ENCODE results near the gene MAN1A1. TPM values are rescaled to one million over a fixed set of nuclear protein-coding genes. Genes with fewer than 3 reads are reported as not detected.

Gene MAN1A1
- total RNA-seq = 4.5 and 17.4 TPM in 2 replicates

GRCh38 chr6:119349361-119350201 is at the start of gene MAN1A1:
Gene MAN1A1 (minus strand): TSS chr6:119349761. CDS start chr6:119349065, 696 bp downstream.

